ENCODE measurements around the gene CEP70. TPM values are rescaled to one million over a fixed set of nuclear protein-coding genes. Genes with fewer than 3 reads are reported as not detected.
"Not testable (repeated sequence)": the region's sequence is repeated elsewhere in the genome, so short reads cannot be mapped to it uniquely, and the experiment has no call there.

CEP70 gene
- polyA plus RNA-seq, 2 of the 4 experiments (the other 2 are of a cell fraction) = 16.5 to 17.1 TPM

DNA sequence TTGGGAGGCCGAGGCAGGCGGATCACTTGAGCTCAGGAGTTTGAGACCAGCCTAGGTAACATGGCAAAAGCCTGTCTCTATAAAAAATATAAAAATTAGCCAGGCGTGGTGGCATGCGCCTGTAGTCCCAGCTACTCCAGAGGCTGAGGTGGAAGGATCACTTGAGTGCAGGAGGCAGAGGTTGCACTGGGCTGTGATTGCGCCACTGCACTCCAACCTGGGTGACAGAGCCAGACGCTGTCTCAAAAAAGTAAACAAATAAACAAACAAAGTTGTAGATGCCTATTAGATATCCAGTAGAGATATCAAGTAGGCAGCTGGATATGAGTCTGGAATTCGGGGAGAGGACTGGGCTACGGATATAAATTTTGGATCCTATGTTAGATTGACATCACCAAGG is 24.4 kb downstream of the CEP70 start:
- DNase-seq (ENCODE audit: low read depth in 1 of 2, low spot score in 1 of 2); ATAC-seq; H3K4me1 ChIP-seq; H3K4me2 ChIP-seq; H3K9me3 ChIP-seq; FAIRE-seq; POLR2A ChIA-PET; H3K4me3 ChIP-seq; H3K27ac ChIP-seq: not testable (repeated sequence)
- CTCF ChIA-PET = interaction anchor here (1.4 to 2.6 kb wide), 3 partner anchors 25 to 354 kb away, joined by 4 to 8 read pairs (median 7); partner anchors contain the start of gene CEP70
- WGBS (ENCODE audit: missing lambda C conversion rate) = 73% methylated on average over 8 of the region's 8 CpGs
- TF ChIP-seq CEBPB (IDR thresholded peaks at IDR 0.05) = peak in 1 of 2 experiments; percentile 46; a peak in 1 of 4 replicates

DNA sequence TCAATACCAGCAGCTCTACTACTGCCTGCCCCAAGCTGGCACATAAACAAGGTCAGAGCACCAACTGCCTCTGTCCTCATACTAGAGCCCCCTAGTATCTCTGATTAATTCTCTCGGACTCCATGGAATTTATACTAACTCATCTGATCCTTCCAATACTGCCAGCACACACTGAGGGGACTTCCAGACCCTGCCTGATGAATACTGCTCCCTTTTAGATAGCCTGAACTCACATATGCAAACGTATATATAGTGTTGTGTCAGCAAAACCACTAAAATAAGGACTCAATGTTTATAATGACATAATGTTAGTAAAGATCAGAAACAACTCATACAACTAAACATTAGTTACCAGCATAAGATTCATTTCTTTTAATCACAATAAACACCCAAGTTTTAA is 25.0 kb downstream of the CEP70 start:
- FAIRE-seq = no peak
- no peaks in the 10 kb centered on the region for H3K9me3 ChIP-seq

DNA sequence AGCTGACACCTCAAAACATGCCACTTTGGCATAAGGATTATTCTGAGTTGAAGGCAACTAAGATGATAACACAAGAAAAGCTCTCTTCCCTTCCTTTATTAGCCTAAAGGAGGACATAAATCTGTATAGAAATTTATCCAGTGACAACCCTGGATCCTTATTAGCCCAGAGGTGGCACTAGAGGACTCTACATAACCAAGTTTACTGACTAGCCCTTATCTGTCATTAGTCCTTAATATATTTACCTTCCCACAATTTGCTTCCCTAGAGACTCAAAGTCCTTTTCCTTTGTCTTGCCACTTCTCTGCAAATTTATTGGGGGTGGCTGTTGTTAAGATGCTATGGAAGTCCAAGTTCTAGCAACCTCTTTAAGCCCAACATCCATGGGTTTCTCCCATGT is 26.7 kb downstream of the CEP70 start:
- TF ChIP-seq RAD21 (conservative IDR thresholded peaks at IDR 0.05 in 1 of 2, IDR thresholded peaks at IDR 0.05 in 1 of 2) (peak in 1 of 2 experiments; percentile 26; a peak in 1 of 5 replicates), RCOR1 (IDR thresholded peaks at IDR 0.05; ENCODE audit: low read depth, low read length) (no peak)
- TF ChIP-seq, protein P1, sequence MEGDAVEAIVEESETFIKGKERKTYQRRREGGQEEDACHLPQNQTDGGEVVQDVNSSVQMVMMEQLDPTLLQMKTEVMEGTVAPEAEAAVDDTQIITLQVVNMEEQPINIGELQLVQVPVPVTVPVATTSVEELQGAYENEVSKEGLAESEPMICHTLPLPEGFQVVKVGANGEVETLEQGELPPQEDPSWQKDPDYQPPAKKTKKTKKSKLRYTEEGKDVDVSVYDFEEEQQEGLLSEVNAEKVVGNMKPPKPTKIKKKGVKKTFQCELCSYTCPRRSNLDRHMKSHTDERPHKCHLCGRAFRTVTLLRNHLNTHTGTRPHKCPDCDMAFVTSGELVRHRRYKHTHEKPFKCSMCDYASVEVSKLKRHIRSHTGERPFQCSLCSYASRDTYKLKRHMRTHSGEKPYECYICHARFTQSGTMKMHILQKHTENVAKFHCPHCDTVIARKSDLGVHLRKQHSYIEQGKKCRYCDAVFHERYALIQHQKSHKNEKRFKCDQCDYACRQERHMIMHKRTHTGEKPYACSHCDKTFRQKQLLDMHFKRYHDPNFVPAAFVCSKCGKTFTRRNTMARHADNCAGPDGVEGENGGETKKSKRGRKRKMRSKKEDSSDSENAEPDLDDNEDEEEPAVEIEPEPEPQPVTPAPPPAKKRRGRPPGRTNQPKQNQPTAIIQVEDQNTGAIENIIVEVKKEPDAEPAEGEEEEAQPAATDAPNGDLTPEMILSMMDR (IDR thresholded peaks at IDR 0.05) = 0 out of 3 replicates have a peak, but pooled peaks have one; percentile 8
- H3K4me2 ChIP-seq = no peak overlapping the region
- ATAC-seq (0 out of 6 replicates have a peak, but pooled peaks of 1 of the 2 experiments have one; percentile 46), FAIRE-seq (no peak), DNase-seq (ENCODE audit: low read depth in 1 of 2, low spot score in 1 of 2) (peak in 1 of 2 experiments; percentile 5)
- H3K27ac ChIP-seq = no peak overlapping the region
- no peaks in the 10 kb centered on the region for H3K9me3 ChIP-seq
- H3K4me3 ChIP-seq = no peak overlapping the region
- POLR2A ChIA-PET = no interaction called here
- no peaks in the 10 kb centered on the region for H3K4me1 ChIP-seq
- CTCF ChIA-PET = interaction anchor here (0.6 to 1.1 kb wide), 2 partner anchors 27 to 356 kb away, joined by 3 read pairs; no protein-coding TSS in a partner anchor

More for the DNA sequence above, 25.0 kb downstream of the CEP70 start:
- ATAC-seq (no peak; a peak in 1 of 6 replicates), DNase-seq (ENCODE audit: low read depth in 1 of 2, low spot score in 1 of 2) (no peak)
- H3K27ac ChIP-seq = no peak overlapping the region
- 41% methylated on average over 2 of the region's 2 CpGs for WGBS (ENCODE audit: missing lambda C conversion rate)
- no peaks in the 10 kb centered on the region for H3K4me1 ChIP-seq
- CTCF ChIA-PET = interaction anchor here (1.9 to 2.6 kb wide), 2 partner anchors 26 to 347 kb away, joined by 7 to 8 read pairs; partner anchors contain the start of gene CEP70
- peak; percentile 86 for TF ChIP-seq MAFK (IDR thresholded peaks at IDR 0.05; ENCODE audit: partially characterized antibody)
- TF ChIP-seq, protein P2, sequence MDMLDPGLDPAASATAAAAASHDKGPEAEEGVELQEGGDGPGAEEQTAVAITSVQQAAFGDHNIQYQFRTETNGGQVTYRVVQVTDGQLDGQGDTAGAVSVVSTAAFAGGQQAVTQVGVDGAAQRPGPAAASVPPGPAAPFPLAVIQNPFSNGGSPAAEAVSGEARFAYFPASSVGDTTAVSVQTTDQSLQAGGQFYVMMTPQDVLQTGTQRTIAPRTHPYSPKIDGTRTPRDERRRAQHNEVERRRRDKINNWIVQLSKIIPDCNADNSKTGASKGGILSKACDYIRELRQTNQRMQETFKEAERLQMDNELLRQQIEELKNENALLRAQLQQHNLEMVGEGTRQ (IDR thresholded peaks at IDR 0.05) = no peak
- no peak overlapping the region for H3K4me2 ChIP-seq
- H3K4me3 ChIP-seq = no peak overlapping the region
- POLR2A ChIA-PET = no interaction called here

DNA sequence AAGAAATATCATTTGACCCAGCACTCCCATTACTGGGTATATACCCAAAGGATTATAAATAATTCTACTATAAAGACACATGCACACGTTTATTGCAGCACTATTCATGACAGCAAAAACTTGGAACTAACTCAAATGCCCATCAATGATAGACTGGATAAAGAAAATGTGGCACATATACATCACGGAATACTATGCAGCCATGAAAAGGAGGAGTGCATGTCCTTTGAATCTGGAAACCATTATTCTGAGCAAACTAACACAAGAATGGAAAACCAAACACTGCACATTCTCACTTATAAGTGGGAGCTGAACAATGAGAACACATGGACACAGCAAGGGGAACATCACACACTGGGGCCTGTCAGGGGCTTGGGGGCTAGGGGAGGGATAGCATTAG is 27.8 kb downstream of the CEP70 start:
- H3K27ac ChIP-seq; ATAC-seq; H3K4me1 ChIP-seq; H3K4me2 ChIP-seq; FAIRE-seq; H3K4me3 ChIP-seq; POLR2A ChIA-PET; H3K9me3 ChIP-seq; DNase-seq (ENCODE audit: low read depth in 1 of 2, low spot score in 1 of 2): not testable (repeated sequence)
- CTCF ChIA-PET = interaction anchor here (1.0 kb wide), 1 partner anchor 357 kb away, joined by 3 read pairs; no protein-coding TSS in a partner anchor
- 81% methylated on average over 1 of the region's 2 CpGs for WGBS (ENCODE audit: missing lambda C conversion rate)

DNA sequence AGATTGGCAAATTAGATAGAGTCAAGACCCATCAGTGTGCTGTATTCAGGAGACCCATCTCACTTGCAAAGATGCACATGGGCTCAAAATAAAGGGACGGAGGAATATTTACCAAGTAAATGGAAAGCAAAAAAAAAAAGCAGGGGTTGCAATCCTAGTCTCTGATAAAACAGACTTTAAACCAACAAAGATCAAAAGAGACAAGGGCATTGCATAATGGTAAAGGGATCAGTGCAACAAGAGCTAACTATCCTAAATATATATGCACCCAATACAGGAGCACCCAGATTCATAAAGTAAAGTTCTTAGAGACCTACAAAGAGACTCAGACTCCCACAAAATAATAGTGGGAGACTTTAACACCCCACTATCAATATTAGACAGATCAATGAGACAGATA is 31.2 kb downstream of the CEP70 start:
- WGBS (ENCODE audit: missing lambda C conversion rate) = 95% methylated on average over 1 of the region's 1 CpG
- CTCF ChIA-PET = interaction anchor here (0.7 kb wide), 1 partner anchor 147 kb away, joined by 3 read pairs; no protein-coding TSS in a partner anchor
- H3K27ac ChIP-seq; H3K4me1 ChIP-seq; ATAC-seq; POLR2A ChIA-PET; H3K4me3 ChIP-seq; FAIRE-seq; DNase-seq (ENCODE audit: low read depth in 1 of 2, low spot score in 1 of 2); H3K9me3 ChIP-seq; H3K4me2 ChIP-seq: not testable (repeated sequence)

DNA sequence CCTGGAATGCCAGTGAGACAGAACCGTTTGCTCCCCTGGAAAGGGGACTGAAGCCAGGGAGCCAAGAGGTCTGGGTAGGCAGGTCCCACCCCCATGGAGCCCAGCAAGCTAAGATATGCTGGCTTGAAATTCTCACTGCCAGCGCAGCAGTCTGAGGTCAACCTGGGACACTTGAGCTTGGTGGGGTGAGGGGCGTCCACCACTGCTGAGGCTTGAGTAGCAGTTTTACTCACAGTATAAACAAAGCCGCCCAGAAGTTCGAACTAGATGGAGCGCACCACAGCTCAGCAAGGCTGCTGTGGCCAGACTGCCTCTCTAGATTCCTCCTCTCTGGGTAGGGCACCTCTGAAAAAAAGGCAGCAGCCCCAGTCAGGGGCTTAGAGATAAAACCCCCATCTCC is 33.6 kb downstream of the CEP70 start:
- Histone ChIP-seq H3K9me3 (no peaks in the 10 kb centered on the region), H3K4me1 (no peaks in the 10 kb centered on the region), H3K27ac (no peak overlapping the region), H3K4me3 (no peak overlapping the region), H3K4me2 (no peak overlapping the region)
- DNase-seq (ENCODE audit: low read depth in 1 of 2, low spot score in 1 of 2) (no peak), ATAC-seq (no peak), FAIRE-seq (no peak)
- ChIA-PET POLR2A (no interaction called here), CTCF (interaction anchor here (0.8 to 1.1 kb wide), 2 partner anchors 34 to 355 kb away, joined by 3 to 4 read pairs; partner anchors contain the start of gene CEP70)
- WGBS (ENCODE audit: missing lambda C conversion rate) = 91% methylated on average over 4 of the region's 6 CpGs
- TF ChIP-seq MAFK (IDR thresholded peaks at IDR 0.05; ENCODE audit: partially characterized antibody) (no peak), CBX8 (IDR thresholded peaks at IDR 0.05) (no peak), ZFP36 (IDR thresholded peaks at IDR 0.05; ENCODE audit: borderline replicate concordance, partially characterized antibody) (no peak), RFX5 (IDR thresholded peaks at IDR 0.05) (no peak), GATA3 (IDR thresholded peaks at IDR 0.05; ENCODE audit: borderline replicate concordance) (no peak), EP300 (IDR thresholded peaks at IDR 0.05) (no peak), TFCP2L1 (CRISPR knock-in tag; IDR thresholded peaks at IDR 0.05) (no peak), CHD4 (IDR thresholded peaks at IDR 0.05; ENCODE audit: borderline replicate concordance) (no peak)
- TF ChIP-seq, protein P3, sequence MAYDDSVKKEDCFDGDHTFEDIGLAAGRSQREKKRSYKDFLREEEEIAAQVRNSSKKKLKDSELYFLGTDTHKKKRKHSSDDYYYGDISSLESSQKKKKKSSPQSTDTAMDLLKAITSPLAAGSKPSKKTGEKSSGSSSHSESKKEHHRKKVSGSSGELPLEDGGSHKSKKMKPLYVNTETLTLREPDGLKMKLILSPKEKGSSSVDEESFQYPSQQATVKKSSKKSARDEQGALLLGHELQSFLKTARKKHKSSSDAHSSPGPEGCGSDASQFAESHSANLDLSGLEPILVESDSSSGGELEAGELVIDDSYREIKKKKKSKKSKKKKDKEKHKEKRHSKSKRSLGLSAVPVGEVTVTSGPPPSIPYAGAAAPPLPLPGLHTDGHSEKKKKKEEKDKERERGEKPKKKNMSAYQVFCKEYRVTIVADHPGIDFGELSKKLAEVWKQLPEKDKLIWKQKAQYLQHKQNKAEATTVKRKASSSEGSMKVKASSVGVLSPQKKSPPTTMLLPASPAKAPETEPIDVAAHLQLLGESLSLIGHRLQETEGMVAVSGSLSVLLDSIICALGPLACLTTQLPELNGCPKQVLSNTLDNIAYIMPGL (CRISPR knock-in tag; IDR thresholded peaks at IDR 0.05; ENCODE audit: borderline replicate concordance) = no peak
- TF ChIP-seq, protein P4, sequence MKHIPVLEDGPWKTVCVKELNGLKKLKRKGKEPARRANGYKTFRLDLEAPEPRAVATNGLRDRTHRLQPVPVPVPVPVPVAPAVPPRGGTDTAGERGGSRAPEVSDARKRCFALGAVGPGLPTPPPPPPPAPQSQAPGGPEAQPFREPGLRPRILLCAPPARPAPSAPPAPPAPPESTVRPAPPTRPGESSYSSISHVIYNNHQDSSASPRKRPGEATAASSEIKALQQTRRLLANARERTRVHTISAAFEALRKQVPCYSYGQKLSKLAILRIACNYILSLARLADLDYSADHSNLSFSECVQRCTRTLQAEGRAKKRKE (CRISPR knock-in tag; IDR thresholded peaks at IDR 0.05; ENCODE audit: low read depth) = no peak
